Anterior cingulate cortex (tissue), 58 donors: Measurements from ENCODE around the gene CEP350.

ENCODE experiments used
- DNase-seq, 58 donors: peaks; one replicate each; lab custom pipeline; 2025; lab: John Stamatoyannopoulos, UW

The CEP350 gene

GRCh38 chr1:180053594-180054567 is 99.3 kb downstream of the CEP350 start:
- DNase-seq, result no peak

DNA sequence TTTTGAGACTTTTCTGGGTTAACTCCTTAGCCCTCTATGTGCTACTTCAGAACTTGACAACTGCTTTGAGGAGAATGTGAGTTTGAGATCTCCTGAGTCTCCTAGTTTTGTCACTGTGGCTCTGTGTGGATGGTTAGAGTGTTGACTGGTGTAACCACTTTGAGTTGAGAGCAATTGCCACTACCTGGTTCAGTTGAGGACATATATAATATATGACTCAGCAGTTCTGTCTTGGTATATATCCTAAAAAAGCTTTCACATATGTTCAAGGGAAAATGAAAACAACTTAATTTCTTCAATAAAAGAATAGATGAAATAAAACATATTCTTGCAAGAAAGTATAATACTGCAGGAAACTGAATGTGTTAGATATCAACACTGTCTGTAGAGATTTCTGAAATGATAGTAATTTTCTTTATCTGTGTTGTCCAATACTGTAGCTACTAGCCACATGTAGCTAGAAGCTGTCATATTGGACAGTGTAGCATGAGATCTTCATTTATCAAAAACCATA is 103.3 kb downstream of the CEP350 start:
- DNase-seq, result no peak

- DNase-seq, result no peak
Observed at GRCh38 chr1:180061019-180061418, 106.4 kb downstream of the CEP350 start.

- DNase-seq, result no peak
Observed at GRCh38 chr1:180062452-180062971, 107.9 kb downstream of the CEP350 start.

GRCh38 chr1:180065408-180065807 is 110.8 kb downstream of the CEP350 start:
- DNase-seq, result no peak

GRCh38 chr1:180066150-180066549 is 111.5 kb downstream of the CEP350 start:
- DNase-seq, result no peak

DNA sequence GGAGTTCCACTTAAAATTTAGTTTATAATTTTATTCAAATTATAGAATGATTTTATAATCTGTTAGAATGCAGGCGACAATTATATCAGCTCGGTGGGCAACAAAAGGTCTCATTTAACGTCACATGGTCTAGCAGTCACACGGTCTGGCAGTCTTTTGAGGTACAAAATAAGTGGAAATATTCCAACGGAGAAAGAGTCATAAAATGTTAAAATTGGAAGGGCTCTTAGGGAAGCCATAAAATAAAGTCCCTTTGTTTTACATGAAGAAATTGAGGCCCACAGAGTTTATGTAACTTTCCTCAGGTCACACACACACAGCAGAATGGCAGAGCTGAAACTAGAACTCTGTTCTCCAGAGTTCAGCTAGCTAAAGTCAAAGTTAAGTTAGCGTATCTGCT is 115.7 kb downstream of the CEP350 start:
- no peak for DNase-seq

DNA sequence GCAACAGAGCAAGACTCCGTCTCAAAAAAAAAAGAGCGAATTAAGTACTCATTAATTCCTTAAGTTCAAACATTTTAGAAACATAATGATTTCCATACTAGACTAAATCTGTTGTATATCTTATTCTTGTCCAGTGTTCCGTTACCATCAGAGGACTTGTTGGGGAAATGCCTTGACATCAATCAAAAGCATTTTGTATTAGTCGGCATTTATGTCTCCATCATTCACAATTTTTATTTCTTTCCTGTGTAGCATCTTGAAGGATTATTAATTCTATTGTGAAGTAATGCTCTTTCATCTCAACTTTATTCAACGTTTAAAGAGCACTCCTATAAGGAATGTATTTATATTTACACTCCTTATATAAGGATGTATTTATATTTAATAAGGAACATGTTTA is 117.1 kb downstream of the CEP350 start:
- DNase-seq, result no peak

DNA sequence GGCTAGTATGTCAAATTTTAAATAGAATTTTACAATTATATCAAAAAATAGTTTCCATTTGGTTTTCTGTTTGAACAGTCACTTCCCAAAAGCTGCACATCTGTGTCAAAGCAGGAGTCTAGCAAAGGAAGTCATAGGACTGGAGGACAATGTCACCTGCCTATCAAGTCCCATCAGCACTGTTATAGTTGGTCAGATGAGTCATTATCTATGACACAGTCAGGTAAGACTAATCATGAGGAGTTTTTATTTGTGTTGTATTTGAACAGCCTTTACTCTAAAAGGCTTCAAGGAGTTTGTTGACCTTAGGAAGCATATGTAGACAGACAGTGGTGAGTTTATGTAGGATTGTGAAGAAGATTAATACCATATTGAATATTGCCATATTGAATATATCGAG is 125.8 kb downstream of the CEP350 start:
- DNase-seq, result no peak

DNA sequence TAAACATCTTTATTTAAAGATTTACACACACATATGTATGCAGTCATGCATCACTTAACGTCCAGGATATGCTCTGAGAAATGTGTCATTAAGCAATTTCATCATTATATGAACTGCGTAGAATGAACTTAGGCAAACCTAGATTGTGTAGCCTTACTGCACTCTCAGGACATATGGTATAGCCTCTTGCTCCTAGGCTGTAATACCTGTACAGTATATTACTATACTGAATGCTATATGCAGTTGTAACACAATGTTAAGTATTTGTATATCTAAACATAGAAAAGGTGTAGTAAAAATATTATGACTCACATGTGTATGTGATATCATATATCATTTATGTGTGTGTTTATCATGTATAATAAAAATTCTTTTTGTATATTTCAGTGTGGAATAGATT is 126.9 kb downstream of the CEP350 start:
- no peak for DNase-seq

- DNase-seq, result no peak
Observed at GRCh38 chr1:180083164-180083563, 128.6 kb downstream of the CEP350 start.

GRCh38 chr1:180084867-180085266 is 130.3 kb downstream of the CEP350 start:
- no peak for DNase-seq

- no peak for DNase-seq
Observed at GRCh38 chr1:180085331-180085730, 130.7 kb downstream of the CEP350 start.

DNA sequence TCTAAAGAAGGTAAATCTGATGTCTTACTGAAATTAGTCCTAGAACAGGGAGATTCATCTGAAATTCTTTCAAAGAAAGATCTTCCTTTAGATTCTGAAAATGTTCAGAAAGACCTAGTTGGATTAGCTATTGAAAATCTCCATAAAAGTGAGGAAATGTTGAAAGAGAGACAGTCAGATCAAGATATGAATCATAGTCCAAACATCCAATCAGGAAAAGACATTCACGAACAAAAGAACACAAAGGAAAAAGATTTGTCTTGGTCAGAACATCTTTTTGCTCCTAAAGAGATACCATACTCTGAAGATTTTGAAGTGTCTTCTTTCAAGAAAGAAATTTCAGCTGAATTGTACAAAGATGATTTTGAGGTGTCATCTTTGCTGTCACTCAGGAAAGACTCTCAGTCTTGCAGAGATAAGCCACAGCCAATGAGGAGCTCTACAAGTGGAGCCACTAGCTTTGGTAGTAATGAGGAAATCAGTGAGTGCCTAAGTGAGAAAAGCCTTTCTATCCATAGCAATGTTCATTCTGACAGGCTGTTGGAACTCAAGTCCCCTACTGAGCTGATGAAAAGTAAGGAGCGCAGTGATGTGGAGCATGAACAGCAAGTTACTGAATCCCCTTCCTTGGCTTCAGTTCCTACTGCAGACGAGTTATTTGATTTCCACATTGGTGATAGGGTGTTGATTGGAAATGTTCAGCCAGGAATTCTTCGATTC is 138.5 kb downstream of the CEP350 start:
- no peak for DNase-seq

- DNase-seq, result no peak
Observed at GRCh38 chr1:180094705-180095295, 140.2 kb downstream of the CEP350 start.

- DNase-seq, result no peak
Observed at GRCh38 chr1:180096584-180097325, 142.1 kb downstream of the CEP350 start.

DNA sequence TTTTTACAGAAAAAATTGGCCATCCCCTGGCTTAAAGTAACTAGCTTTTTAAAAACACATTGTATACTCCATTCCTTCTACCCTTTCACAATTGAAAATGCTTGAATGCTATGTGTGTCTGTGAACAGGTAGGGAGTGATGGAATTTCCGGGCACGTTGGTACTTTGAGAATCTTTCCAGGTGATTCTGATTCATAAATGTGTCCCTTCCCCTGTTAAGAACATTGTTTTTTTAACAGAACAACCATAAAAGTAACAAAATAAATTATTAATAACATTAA is 142.7 kb downstream of the CEP350 start:
- DNase-seq, result no peak

DNA sequence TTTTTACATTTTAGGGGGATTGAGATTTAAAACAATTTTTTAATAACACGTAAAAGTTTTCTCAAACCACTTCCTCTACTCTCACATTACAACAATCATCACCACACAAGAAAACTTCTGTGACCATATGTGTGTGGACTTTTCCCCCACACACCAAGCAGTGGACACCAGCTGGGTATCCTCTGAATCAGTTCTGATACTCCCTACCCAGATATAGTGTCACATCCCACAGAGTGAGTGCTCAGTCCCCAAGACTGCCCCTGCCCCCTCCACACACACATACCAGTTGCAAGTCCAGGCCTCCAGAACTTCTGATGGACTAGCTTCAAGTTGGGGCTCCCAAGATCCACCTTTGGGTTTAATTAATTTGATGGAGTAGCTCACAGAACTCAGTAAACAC is 146.8 kb downstream of the CEP350 start:
- no peak for DNase-seq

GRCh38 chr1:180103819-180104218 is 149.2 kb downstream of the CEP350 start:
- no peak for DNase-seq

GRCh38 chr1:180112091-180112490 is 157.5 kb downstream of the CEP350 start:
- DNase-seq, result no peak
